MG63 (cell line): ENCODE measurements around the gene TRIM67. TPM values are rescaled to one million over a fixed set of nuclear protein-coding genes. Genes with fewer than 3 reads are reported as not detected.
"Not testable (repeated sequence)": the region's sequence is repeated elsewhere in the genome, so short reads cannot be mapped to it uniquely, and the experiment has no call there.

Experiments
- DNase-seq: peaks from one replicate; pipeline ENCODE4 v3.0.0-alpha.2; 2020
- H3K27me3 ChIP-seq: fragments of 250-450 bp; sonication (Bioruptor Pico); 2 replicates; pipeline ENCODE4 v1.5.1; 2020; ENCODE audit warnings: mild to moderate bottlenecking, moderate library complexity
- H3K36me3 ChIP-seq: fragments of 250-450 bp; sonication (Bioruptor Pico); 2 replicates; pipeline ENCODE4 v1.5.1; 2020; ENCODE audit warnings: mild to moderate bottlenecking, moderate library complexity
- H3K4me3 ChIP-seq: fragments of 250-450 bp; sonication (Bioruptor Pico); 2 replicates; pipeline ENCODE4 v1.5.1; 2020; ENCODE audit warnings: mild to moderate bottlenecking, moderate library complexity
- H3K9me3 ChIP-seq: fragments of 250-450 bp; sonication (Bioruptor Pico); 2 replicates; pipeline ENCODE4 v1.5.1; 2020; ENCODE audit warnings: mild to moderate bottlenecking, moderate library complexity
- total RNA-seq: library from RNA; depleted of rRNA; stranded (reverse); fragments of >200 nt; shearing (Covaris generic); gene quantifications from 2 replicates; pipeline ENCODE4 v1.2.3, GENCODE V29; 2014; ENCODE audit warnings: low replicate concordance

The TRIM67 gene
- total RNA-seq, 1 experiment from 2014 or later = not detected

DNA sequence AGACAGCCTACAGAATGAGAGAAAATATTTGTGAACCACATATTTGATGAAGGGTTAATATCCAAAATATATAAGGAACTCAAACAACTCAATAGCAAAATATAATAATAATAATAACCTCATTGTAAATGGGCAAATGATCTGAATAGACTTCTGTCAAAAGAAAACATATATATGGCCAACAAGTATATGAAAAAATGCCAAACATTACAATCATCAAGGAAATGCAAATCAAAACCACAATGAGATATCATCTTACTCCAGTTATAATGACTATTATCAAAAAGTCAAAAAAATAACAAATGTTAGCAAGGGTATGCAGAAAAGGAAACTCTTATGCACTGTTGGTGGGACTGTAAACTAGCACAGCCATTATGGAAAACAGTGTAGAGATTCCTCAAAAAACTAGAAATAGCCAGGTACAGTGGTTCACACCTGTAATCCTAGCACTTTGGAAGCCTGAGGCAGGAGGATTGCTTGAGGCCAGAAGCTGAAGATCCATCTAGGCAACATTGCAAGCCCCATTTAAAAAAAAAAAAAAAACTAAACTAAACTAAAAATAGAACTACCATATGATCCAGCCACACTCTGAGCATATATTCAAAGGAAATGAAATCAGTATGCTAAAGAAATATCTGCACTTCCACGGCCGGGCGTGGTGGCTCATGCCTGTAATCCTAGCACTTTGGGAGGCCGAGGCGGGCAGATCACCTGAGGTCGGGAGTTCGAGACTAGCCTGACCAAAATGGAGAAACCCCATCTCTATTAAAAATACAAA, 17.3 kb upstream of the TRIM67 start:
- Histone ChIP-seq H3K27me3 (peaks cover 12% of the 10 kb centered on the region), H3K9me3 (0 out of 2 replicates have a peak, but pooled peaks cover 5% of the 10 kb centered on the region), H3K4me3 (no peak overlapping the region), H3K36me3 (no peaks in the 10 kb centered on the region)
- no peak for DNase-seq

GRCh38 chr1:231147896-231148295, 14.0 kb upstream of the TRIM67 start:
- Histone ChIP-seq H3K4me3 (no peak overlapping the region), H3K27me3 (peaks cover 12% of the 10 kb centered on the region), H3K9me3 (peaks cover 13% of the 10 kb centered on the region), H3K36me3 (no peaks in the 10 kb centered on the region)
- DNase-seq = no peak

GRCh38 chr1:231151811-231152210, 10.0 kb upstream of the TRIM67 start:
- H3K36me3 ChIP-seq = no peaks in the 10 kb centered on the region
- no peak overlapping the region for H3K4me3 ChIP-seq
- no peak for DNase-seq
- H3K9me3 ChIP-seq = peaks cover 9% of the 10 kb centered on the region
- H3K27me3 ChIP-seq = peaks cover 14% of the 10 kb centered on the region

DNA sequence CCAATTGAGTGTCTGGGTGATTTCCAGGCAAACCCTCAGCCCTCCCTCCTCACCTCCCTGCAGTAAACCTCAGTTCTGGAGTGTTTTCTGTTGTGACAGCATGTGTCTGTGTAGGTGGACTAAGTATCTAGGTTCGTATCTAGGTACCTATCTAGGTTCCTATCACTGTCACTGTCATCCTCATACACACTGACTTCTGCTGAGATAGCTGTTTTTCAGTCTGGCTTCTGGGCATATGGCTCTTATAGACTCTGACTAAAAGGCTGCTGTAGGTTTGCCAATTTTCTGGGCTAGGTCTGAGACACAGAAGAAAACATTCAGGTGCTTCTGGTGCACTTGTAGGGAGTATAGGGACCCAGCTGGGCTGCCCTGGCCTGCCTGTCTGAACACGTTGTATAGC, 8.1 kb upstream of the TRIM67 start:
- Histone ChIP-seq H3K27me3 (peaks cover 15% of the 10 kb centered on the region), H3K4me3 (no peak overlapping the region), H3K9me3 (peaks cover 9% of the 10 kb centered on the region), H3K36me3 (no peaks in the 10 kb centered on the region)
- no peak for DNase-seq

DNA sequence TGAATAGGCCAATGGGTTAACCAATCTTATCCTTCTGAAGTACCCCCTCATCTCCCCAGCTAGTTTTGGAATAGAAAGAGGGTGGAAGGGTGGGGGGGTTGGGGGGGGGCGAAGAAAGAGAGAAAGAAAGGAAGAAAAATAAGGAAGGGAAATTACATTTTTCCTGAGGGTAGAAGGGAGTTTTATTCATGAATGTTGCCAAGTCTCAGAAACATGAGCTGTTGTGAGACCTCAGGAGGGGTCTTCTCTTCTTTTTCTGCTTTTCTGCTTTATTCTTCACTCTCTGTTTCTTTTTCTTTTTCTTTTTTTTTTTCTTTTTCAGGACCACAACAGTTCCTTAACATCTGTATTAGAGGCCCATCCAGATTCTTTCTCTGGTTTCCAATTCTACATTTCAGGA, 6.0 kb upstream of the TRIM67 start:
- Histone ChIP-seq H3K36me3 (no peaks in the 10 kb centered on the region), H3K4me3 (no peak overlapping the region), H3K27me3 (peaks cover 22% of the 10 kb centered on the region), H3K9me3 (peaks cover 9% of the 10 kb centered on the region)
- no peak for DNase-seq

- no peak for DNase-seq
- Histone ChIP-seq H3K27me3 (peaks cover 37% of the 10 kb centered on the region), H3K9me3 (peaks cover 2% of the 10 kb centered on the region), H3K4me3 (no peak overlapping the region), H3K36me3 (no peaks in the 10 kb centered on the region)
Observed at GRCh38 chr1:231157311-231157710, 4.5 kb upstream of the TRIM67 start.

GRCh38 chr1:231158141-231158540, 3.7 kb upstream of the TRIM67 start:
- not testable (repeated sequence) for DNase-seq, H3K9me3 ChIP-seq, H3K36me3 ChIP-seq, H3K4me3 ChIP-seq
- peaks cover 46% of the 10 kb centered on the region for H3K27me3 ChIP-seq

- Histone ChIP-seq H3K9me3 (no peaks in the 10 kb centered on the region), H3K4me3 (no peak overlapping the region), H3K36me3 (no peaks in the 10 kb centered on the region), H3K27me3 (peaks cover 57% of the 10 kb centered on the region)
- DNase-seq = no peak
Observed at GRCh38 chr1:231159202-231159962, 2.5 kb upstream of the TRIM67 start.

DNA sequence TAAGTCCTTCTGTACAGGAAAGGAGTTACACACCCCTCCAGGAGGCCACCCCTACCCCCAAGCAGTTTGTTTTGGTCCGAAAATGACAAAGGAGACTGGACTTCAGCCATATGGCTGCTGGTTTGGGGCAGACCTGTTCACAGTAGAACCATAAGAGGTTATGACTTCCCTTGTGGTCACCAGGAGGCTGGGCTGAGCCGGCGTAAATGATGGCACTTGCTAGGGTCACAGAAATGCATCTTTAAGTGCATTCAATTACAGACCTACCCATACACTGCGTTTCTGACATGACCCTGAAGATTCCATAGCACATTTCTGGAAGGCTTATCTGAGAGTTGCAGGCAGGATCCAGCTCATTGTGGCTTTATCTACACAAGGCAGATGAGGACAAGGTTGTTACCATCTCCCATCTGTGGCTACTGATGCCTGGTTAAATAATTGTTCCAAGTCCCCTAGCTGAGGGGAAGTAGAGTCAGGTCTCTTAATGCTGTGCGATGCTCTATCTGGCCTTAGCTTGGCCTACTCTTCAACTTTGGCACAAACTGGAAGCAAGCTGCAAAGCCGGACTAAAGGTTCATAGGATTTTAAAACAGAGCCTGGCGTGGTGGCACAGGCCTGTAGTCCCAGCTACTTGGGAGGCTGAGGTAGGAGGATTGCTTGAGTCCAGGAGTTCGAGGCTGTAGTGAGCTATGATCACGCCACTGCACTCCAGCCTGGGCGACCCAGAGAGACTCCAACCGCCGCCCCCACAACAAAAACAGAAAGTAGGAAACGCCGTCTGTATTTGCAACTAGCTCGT, 1.7 kb upstream of the TRIM67 start:
- Histone ChIP-seq H3K9me3 (no peaks in the 10 kb centered on the region), H3K4me3 (no peak overlapping the region), H3K27me3 (peaks cover 60% of the 10 kb centered on the region), H3K36me3 (no peaks in the 10 kb centered on the region)
- DNase-seq = no peak

- no peak for DNase-seq
- no peaks in the 10 kb centered on the region for H3K36me3 ChIP-seq
- peaks cover 58% of the 10 kb centered on the region for H3K27me3 ChIP-seq
- no peak overlapping the region for H3K4me3 ChIP-seq
- no peaks in the 10 kb centered on the region for H3K9me3 ChIP-seq
Observed at GRCh38 chr1:231160895-231161666, 777 bp upstream of the TRIM67 start.

GRCh38 chr1:231162297-231162969, 575 bp downstream of the TRIM67 start:
- Histone ChIP-seq H3K36me3 (no peaks in the 10 kb centered on the region), H3K9me3 (no peaks in the 10 kb centered on the region), H3K27me3 (peaks cover 55% of the 10 kb centered on the region), H3K4me3 (peak overlapping the region; percentile 19; the same call in 1 of the 2 replicates)
- DNase-seq = peak; percentile 49

- peaks cover 53% of the 10 kb centered on the region for H3K27me3 ChIP-seq
- no peak overlapping the region; the same call in 1 of the 2 replicates for H3K4me3 ChIP-seq
- H3K9me3 ChIP-seq = no peaks in the 10 kb centered on the region
- no peak for DNase-seq
- no peaks in the 10 kb centered on the region for H3K36me3 ChIP-seq
Observed at GRCh38 chr1:231162970-231163829, 1.3 kb downstream of the TRIM67 start.

DNA sequence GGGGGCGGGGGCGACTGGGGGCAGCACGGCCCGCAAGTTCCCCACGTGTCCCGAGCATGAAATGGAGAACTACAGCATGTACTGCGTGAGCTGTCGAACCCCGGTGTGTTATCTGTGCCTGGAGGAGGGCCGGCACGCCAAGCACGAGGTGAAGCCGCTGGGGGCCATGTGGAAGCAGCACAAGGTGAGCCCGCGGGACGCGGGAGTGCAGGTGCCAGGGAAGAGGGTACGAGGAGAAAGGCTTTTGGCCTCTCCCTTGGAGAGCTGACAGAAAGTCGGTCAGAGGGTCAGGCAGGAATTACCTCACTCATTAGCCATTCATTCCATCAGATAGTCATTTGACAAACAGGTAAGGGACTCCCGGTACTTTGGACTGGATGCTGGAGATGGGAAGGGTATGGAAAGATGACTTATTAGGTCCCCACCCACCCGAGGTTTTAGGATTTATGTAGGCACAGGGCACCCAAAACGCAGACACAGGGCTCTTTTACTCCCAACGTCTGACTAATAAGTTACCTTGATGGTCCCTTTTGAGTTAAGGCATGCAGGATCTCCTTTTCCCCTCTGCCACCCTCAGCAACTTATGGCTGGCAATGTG, 2.1 kb downstream of the TRIM67 start:
- Histone ChIP-seq H3K36me3 (no peaks in the 10 kb centered on the region), H3K27me3 (peaks cover 51% of the 10 kb centered on the region), H3K9me3 (no peaks in the 10 kb centered on the region), H3K4me3 (no peak overlapping the region)
- DNase-seq = no peak

DNA sequence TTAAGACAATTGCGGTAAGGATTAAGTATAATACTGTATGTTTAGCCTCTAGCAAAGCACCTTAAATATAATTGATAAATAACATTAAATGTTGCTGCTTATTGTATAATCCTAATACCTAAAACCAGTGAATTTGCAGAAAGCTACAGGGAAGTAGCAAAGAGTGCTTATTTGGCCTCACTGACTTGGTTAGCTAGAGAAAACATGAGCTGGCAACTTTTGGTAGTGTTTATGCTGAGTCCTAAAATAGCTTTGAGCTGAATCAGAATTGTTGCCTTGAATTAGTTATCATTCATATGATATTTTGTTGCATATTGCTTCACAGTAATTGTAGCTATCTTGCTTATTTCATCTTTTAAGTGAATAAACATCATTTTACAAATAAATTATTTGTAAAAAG, 3.5 kb downstream of the TRIM67 start:
- no peaks in the 10 kb centered on the region for H3K9me3 ChIP-seq
- H3K27me3 ChIP-seq = peaks cover 42% of the 10 kb centered on the region
- H3K4me3 ChIP-seq = no peak overlapping the region
- DNase-seq = no peak
- no peaks in the 10 kb centered on the region for H3K36me3 ChIP-seq

GRCh38 chr1:231166398-231166797, 4.5 kb downstream of the TRIM67 start:
- Histone ChIP-seq H3K9me3 (no peaks in the 10 kb centered on the region), H3K27me3 (peaks cover 33% of the 10 kb centered on the region), H3K36me3 (no peaks in the 10 kb centered on the region), H3K4me3 (no peak overlapping the region)
- no peak for DNase-seq
